PC-9 (cell line): Measurements from ENCODE around the gene EHMT1. TPM values are rescaled to one million over a fixed set of nuclear protein-coding genes. Genes with fewer than 3 reads are reported as not detected.
"Not testable (repeated sequence)": the region's sequence is repeated elsewhere in the genome, so short reads cannot be mapped to it uniquely, and the experiment has no call there.

Experiments
- BruUV-seq: library from RNA; stranded (reverse); fragments of 400-500 nt; replicated peaks from 2 replicates; lab custom pipeline; 2021; lab: Mats Ljungman, UMichigan
- CTCF ChIA-PET: fragments of 300-600 bp; sonication (Branson Sonifier 250); formaldehyde crosslinking; loops from one replicate; lab custom pipeline; 2022; ENCODE audit warnings: antibody characterized with exemption; lab: Charles Lee
- POLR2A ChIA-PET: fragments of 300-600 bp; sonication (Branson Sonifier 250); formaldehyde crosslinking; loops from one replicate; lab custom pipeline; 2022; ENCODE audit warnings: antibody characterized with exemption; ENCODE audit not compliant: unreplicated experiment; lab: Charles Lee
- DNase-seq, 2 experiments: peaks; one replicate each; pipeline versions ENCODE4 v3.0.0 to v3.0.0-alpha.2; 2015 to 2022; ENCODE audit warnings: mixed read lengths in 1 of 2
- H2AFZ ChIP-seq: fragments of 200-600 bp; sonication (generic); 2 replicates; pipeline ENCODE4 v1.8.1; 2017; ENCODE audit warnings: antibody characterized with exemption
- H3F3A ChIP-seq: fragments of 200-600 bp; sonication (generic); 2 replicates; pipeline ENCODE4 v1.8.1; 2017; ENCODE audit warnings: antibody characterized with exemption, mild to moderate bottlenecking, low read depth; ENCODE audit not compliant: insufficient read depth
- H3K27ac ChIP-seq: fragments of 200-600 bp; sonication (generic); 2 replicates; pipeline ENCODE4 v1.6.1; 2016; ENCODE audit warnings: mixed run types
- H3K27me3 ChIP-seq: fragments of 200-600 bp; sonication (generic); 2 replicates; pipeline ENCODE4 v1.6.1; 2016; ENCODE audit warnings: low read depth, mixed run types; ENCODE audit not compliant: insufficient read depth
- H3K36me3 ChIP-seq: fragments of 200-600 bp; sonication (generic); 2 replicates; pipeline ENCODE4 v1.6.1; 2016; ENCODE audit warnings: low read depth, mixed run types
- H3K4me1 ChIP-seq: fragments of 200-600 bp; sonication (generic); replicated peaks from 2 replicates; pipeline ENCODE4 v1.6.1; 2016; ENCODE audit warnings: mixed run types; ENCODE audit not compliant: insufficient read depth
- H3K4me2 ChIP-seq: fragments of 200-600 bp; sonication (generic); 2 replicates; pipeline ENCODE4 v1.6.1; 2017; ENCODE audit warnings: mixed run types
- H3K4me3 ChIP-seq: fragments of 200-600 bp; sonication (generic); 2 replicates; pipeline ENCODE4 v1.6.1; 2016; ENCODE audit warnings: mixed run types
- H3K79me2 ChIP-seq: fragments of 200-600 bp; sonication (generic); 2 replicates; pipeline ENCODE4 v1.6.1; 2017; ENCODE audit warnings: low read depth, mixed run types
- H3K9me2 ChIP-seq: fragments of 200-600 bp; sonication (generic); 2 replicates; pipeline ENCODE4 v1.8.1; 2017; ENCODE audit warnings: mild to moderate bottlenecking; ENCODE audit not compliant: insufficient read depth
- H3K9me3 ChIP-seq: fragments of 200-600 bp; sonication (generic); 2 replicates; pipeline ENCODE4 v1.8.1; 2016; ENCODE audit warnings: low read depth; ENCODE audit not compliant: insufficient read depth
- H4K20me1 ChIP-seq: fragments of 200-600 bp; sonication (generic); 2 replicates; pipeline ENCODE4 v1.8.1; 2017; ENCODE audit not compliant: insufficient read depth
- CTCF ChIP-seq: fragments of 200-600 bp; sonication (generic); conservative IDR thresholded peaks from 2 replicates; pipeline ENCODE4 v1.6.1; 2017; ENCODE audit warnings: mixed run types, antibody characterized with exemption, mild to moderate bottlenecking, moderate library complexity
- EZH2 ChIP-seq: fragments of 200-600 bp; sonication (generic); IDR thresholded peaks from 2 replicates; pipeline ENCODE4 v1.8.0; 2017; ENCODE audit warnings: antibody characterized with exemption, low read depth
- intact Hi-C: fragments of 100-400 bp; cut with micrococcal nuclease; formaldehyde crosslinking; loops from one replicate; pipeline ENCODE4 v1.10.0; 2022; ENCODE audit not compliant: unreplicated experiment
- total RNA-seq: library from RNA; stranded (reverse); gene quantifications from 2 replicates; pipeline ENCODE4 v1.2.3, GENCODE V29; 2021

Gene EHMT1
- total RNA-seq, 1 experiment from 2014 or later, result 116 TPM

GRCh38 chr9:137880976-137881530 is 262.2 kb downstream of the EHMT1 start:
- H3K9me3 ChIP-seq, result no peaks in the 10 kb centered on the region
- H3K36me3 ChIP-seq, result no peaks in the 10 kb centered on the region
- no peaks in the 10 kb centered on the region for H3K4me1 ChIP-seq
- no peak for DNase-seq
- CTCF ChIA-PET, result no interaction called here
- BruUV-seq, result no TSS peak
- no peaks in the 10 kb centered on the region for H3K79me2 ChIP-seq
- H3K9me2 ChIP-seq, result no peaks in the 10 kb centered on the region
- H3K4me3 ChIP-seq, result no peak overlapping the region
- no peak overlapping the region for H3K4me2 ChIP-seq
- no peaks in the 10 kb centered on the region for H4K20me1 ChIP-seq
- H3K27me3 ChIP-seq, result peaks cover 21% of the 10 kb centered on the region
- no peaks in the 10 kb centered on the region for H3F3A ChIP-seq
- intact Hi-C loops, result no loop called here
- no peak overlapping the region for H2AFZ ChIP-seq
- H3K27ac ChIP-seq, result no peak overlapping the region
- POLR2A ChIA-PET, result no interaction called here
- TF ChIP-seq CTCF, result no peak
- TF ChIP-seq EZH2, result no peak

GRCh38 chr9:137881591-137882505 is 263.0 kb downstream of the EHMT1 start:
- no peaks in the 10 kb centered on the region for H3F3A ChIP-seq
- H3K36me3 ChIP-seq, result no peaks in the 10 kb centered on the region
- no peaks in the 10 kb centered on the region for H3K4me1 ChIP-seq
- no peak for TF ChIP-seq EZH2
- no peak for TF ChIP-seq CTCF
- H2AFZ ChIP-seq, result no peak overlapping the region
- ChIA-PET CTCF (no interaction called here), POLR2A (no interaction called here)
- peaks cover 16% of the 10 kb centered on the region; the same call in 1 of the 2 replicates for H3K27me3 ChIP-seq
- intact Hi-C loops, result no loop called here
- no peak for DNase-seq
- H3K4me3 ChIP-seq, result no peak overlapping the region
- H4K20me1 ChIP-seq, result no peaks in the 10 kb centered on the region
- H3K27ac ChIP-seq, result no peak overlapping the region
- H3K9me2 ChIP-seq, result no peaks in the 10 kb centered on the region
- H3K79me2 ChIP-seq, result no peaks in the 10 kb centered on the region
- H3K4me2 ChIP-seq, result no peak overlapping the region
- no TSS peak for BruUV-seq
- H3K9me3 ChIP-seq, result no peaks in the 10 kb centered on the region

- Histone ChIP-seq H3K27me3 (peaks cover 16% of the 10 kb centered on the region; the same call in 1 of the 2 replicates), H4K20me1 (no peaks in the 10 kb centered on the region), H3K27ac (no peak overlapping the region), H3K79me2 (no peaks in the 10 kb centered on the region), H3K4me1 (no peaks in the 10 kb centered on the region), H3K9me3 (no peaks in the 10 kb centered on the region), H3K9me2 (no peaks in the 10 kb centered on the region), H3K36me3 (no peaks in the 10 kb centered on the region), H3F3A (no peaks in the 10 kb centered on the region), H2AFZ (no peak overlapping the region), H3K4me2 (no peak overlapping the region), H3K4me3 (no peak overlapping the region)
- no peak for DNase-seq
- no TSS peak for BruUV-seq
- ChIA-PET POLR2A (no interaction called here), CTCF (no interaction called here)
- intact Hi-C loops, result no loop called here
- no peak for TF ChIP-seq CTCF
- TF ChIP-seq EZH2, result no peak
Measured at GRCh38 chr9:137882506-137882821, 263.7 kb downstream of the EHMT1 start.

- H3K27me3 ChIP-seq, result peaks cover 16% of the 10 kb centered on the region; the same call in 1 of the 2 replicates
- H3K9me2 ChIP-seq, H3K36me3 ChIP-seq, H3K79me2 ChIP-seq, H3K4me3 ChIP-seq, POLR2A ChIA-PET, BruUV-seq, intact Hi-C loops, H2AFZ ChIP-seq, H3F3A ChIP-seq, H3K4me2 ChIP-seq, H3K9me3 ChIP-seq, DNase-seq, CTCF ChIA-PET, H4K20me1 ChIP-seq, H3K4me1 ChIP-seq, H3K27ac ChIP-seq: not testable (repeated sequence)
Measured at GRCh38 chr9:137883977-137884376, 265.2 kb downstream of the EHMT1 start.

GRCh38 chr9:137884547-137884946 is 265.7 kb downstream of the EHMT1 start:
- peak in 1 of 2 experiments; percentile 27 for DNase-seq
- intact Hi-C loops, H3K27ac ChIP-seq, H3K4me1 ChIP-seq, H3K4me2 ChIP-seq, H3K9me2 ChIP-seq, H3K9me3 ChIP-seq, H2AFZ ChIP-seq, H3K36me3 ChIP-seq, H3K79me2 ChIP-seq, H3F3A ChIP-seq, H4K20me1 ChIP-seq, BruUV-seq, POLR2A ChIA-PET, CTCF ChIA-PET, H3K4me3 ChIP-seq: not testable (repeated sequence)
- peaks cover 16% of the 10 kb centered on the region; the same call in 1 of the 2 replicates for H3K27me3 ChIP-seq
